Measurements from ENCODE around the gene TRMT11. TPM values are rescaled to one million over a fixed set of nuclear protein-coding genes. Genes with fewer than 3 reads are reported as not detected.
"Not testable (repeated sequence)": the region's sequence is repeated elsewhere in the genome, so short reads cannot be mapped to it uniquely, and the experiment has no call there.

The TRMT11 gene
- total RNA-seq, 6 donors from 2014 or later = 13.8 to 66.0 (median 25.5) TPM

GRCh38 chr6:125947615-125948014, 38.7 kb upstream of the TRMT11 start:
- TF ChIP-seq POLR2A (IDR thresholded peaks at IDR 0.05) (no peak), EP300 (IDR thresholded peaks at IDR 0.05) (peak in 1 of 4 donors; percentile 70), POLR2AphosphoS5 (IDR thresholded peaks at IDR 0.05) (peak in 1 of 2 donors; percentile 33)
- TF ChIP-seq, protein P1, sequence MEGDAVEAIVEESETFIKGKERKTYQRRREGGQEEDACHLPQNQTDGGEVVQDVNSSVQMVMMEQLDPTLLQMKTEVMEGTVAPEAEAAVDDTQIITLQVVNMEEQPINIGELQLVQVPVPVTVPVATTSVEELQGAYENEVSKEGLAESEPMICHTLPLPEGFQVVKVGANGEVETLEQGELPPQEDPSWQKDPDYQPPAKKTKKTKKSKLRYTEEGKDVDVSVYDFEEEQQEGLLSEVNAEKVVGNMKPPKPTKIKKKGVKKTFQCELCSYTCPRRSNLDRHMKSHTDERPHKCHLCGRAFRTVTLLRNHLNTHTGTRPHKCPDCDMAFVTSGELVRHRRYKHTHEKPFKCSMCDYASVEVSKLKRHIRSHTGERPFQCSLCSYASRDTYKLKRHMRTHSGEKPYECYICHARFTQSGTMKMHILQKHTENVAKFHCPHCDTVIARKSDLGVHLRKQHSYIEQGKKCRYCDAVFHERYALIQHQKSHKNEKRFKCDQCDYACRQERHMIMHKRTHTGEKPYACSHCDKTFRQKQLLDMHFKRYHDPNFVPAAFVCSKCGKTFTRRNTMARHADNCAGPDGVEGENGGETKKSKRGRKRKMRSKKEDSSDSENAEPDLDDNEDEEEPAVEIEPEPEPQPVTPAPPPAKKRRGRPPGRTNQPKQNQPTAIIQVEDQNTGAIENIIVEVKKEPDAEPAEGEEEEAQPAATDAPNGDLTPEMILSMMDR (IDR thresholded peaks at IDR 0.05) = no peak
- peak; percentile 57 to 76 for ATAC-seq (ENCODE audit: low FRiP score in 2 of 2)
- no peaks in the 10 kb centered on the region for H3K27me3 ChIP-seq
- peak overlapping the region; percentile 35 to 83 (median 68) for H3K27ac ChIP-seq
- WGBS, 2 donors = 48 to 62% methylated on average over 2 of the region's 2 CpGs
- no peaks in the 10 kb centered on the region for H3K9me3 ChIP-seq
- H3K36me3 ChIP-seq = no peaks in the 10 kb centered on the region
- peak in 1 of 2 donors; percentile 83 for DNase-seq
- peaks cover 34 to 44% (median 36%) of the 10 kb centered on the region in 4 donors for H3K4me1 ChIP-seq
- no peak overlapping the region for H3K4me3 ChIP-seq

DNA sequence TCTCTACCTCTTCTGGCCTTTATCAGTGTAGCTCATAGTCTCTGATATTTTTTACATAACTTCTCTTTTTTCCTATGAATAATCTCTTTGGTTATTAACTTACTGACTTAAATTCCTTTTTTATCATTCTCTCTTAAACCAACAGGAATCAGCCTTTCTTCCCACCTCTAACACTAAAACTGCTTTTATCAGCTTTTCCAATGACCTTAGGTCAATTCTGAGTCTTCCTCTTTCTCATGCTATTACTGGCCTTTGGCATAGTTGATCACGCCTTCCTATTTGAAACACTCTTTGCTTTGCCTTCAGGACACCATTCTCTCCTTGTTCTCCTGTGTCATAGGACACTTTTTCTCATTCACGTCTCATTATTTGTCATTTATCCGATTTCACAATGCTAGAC, 37.9 kb upstream of the TRMT11 start:
- Histone ChIP-seq H3K27ac (peak overlapping the region in 1 of 4 donors; percentile 35), H3K36me3 (no peaks in the 10 kb centered on the region), H3K9me3 (no peaks in the 10 kb centered on the region), H3K4me3 (no peak overlapping the region), H3K27me3 (no peaks in the 10 kb centered on the region), H3K4me1 (peaks cover 34 to 44% (median 36%) of the 10 kb centered on the region in 4 donors)
- no peak for TF ChIP-seq EP300 (IDR thresholded peaks at IDR 0.05)
- no peak for TF ChIP-seq POLR2A (IDR thresholded peaks at IDR 0.05)
- no peak for TF ChIP-seq POLR2AphosphoS5 (IDR thresholded peaks at IDR 0.05)
- TF ChIP-seq, protein P1 (IDR thresholded peaks at IDR 0.05) = no peak
- no peak for DNase-seq
- ATAC-seq (ENCODE audit: low FRiP score in 2 of 2) = no peak
- 86 to 89% methylated on average over 3 of the region's 3 CpGs for WGBS, 2 donors

GRCh38 chr6:125949069-125949468, 37.3 kb upstream of the TRMT11 start:
- H3K4me1 ChIP-seq = peaks cover 28 to 40% (median 31%) of the 10 kb centered on the region in 4 donors
- no peak overlapping the region for H3K27ac ChIP-seq
- ATAC-seq (ENCODE audit: low FRiP score in 2 of 2) = no peak
- H3K27me3 ChIP-seq = no peaks in the 10 kb centered on the region
- TF ChIP-seq POLR2AphosphoS5 (IDR thresholded peaks at IDR 0.05) = no peak
- no peak for TF ChIP-seq EP300 (IDR thresholded peaks at IDR 0.05)
- no peak for TF ChIP-seq POLR2A (IDR thresholded peaks at IDR 0.05)
- TF ChIP-seq, protein P1 (IDR thresholded peaks at IDR 0.05) = no peak
- DNase-seq = no peak
- no peaks in the 10 kb centered on the region for H3K9me3 ChIP-seq
- no peak overlapping the region for H3K4me3 ChIP-seq
- no peaks in the 10 kb centered on the region for H3K36me3 ChIP-seq
- 88 to 90% methylated on average over 2 of the region's 2 CpGs for WGBS, 2 donors

- Histone ChIP-seq H3K4me1 (peaks cover 16 to 27% (median 19%) of the 10 kb centered on the region in 4 donors), H3K27ac (no peak overlapping the region), H3K36me3 (no peaks in the 10 kb centered on the region), H3K9me3 (no peaks in the 10 kb centered on the region), H3K27me3 (no peaks in the 10 kb centered on the region), H3K4me3 (no peak overlapping the region)
- WGBS, 2 donors = 89 to 91% methylated on average over 6 of the region's 6 CpGs
- ATAC-seq (ENCODE audit: low FRiP score in 2 of 2) (no peak), DNase-seq (no peak)
- TF ChIP-seq, protein P1 (IDR thresholded peaks at IDR 0.05) = no peak
- TF ChIP-seq EP300 (IDR thresholded peaks at IDR 0.05) (no peak), POLR2A (IDR thresholded peaks at IDR 0.05) (no peak), POLR2AphosphoS5 (IDR thresholded peaks at IDR 0.05) (no peak)
Measured at GRCh38 chr6:125950293-125950692, 36.0 kb upstream of the TRMT11 start.

DNA sequence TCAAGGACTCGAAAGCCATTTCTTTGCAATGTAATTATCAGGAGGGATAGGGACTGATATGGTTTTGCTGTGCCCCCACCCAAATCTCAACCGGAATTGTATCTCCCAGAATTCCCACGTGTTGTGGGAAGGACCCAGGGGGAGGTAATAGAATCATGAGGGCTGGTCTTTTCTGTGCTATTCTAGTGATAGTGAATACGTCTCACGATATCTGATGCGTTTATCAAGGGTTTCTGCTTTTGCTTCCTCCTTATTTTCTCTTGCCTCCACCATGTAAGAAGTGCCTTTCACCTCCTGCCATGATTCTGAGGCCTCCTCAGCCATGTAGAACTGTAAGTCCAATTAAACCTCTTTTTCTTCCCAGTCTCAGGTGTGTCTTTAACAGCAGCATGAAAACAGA, 35.6 kb upstream of the TRMT11 start:
- ATAC-seq (ENCODE audit: low FRiP score in 2 of 2); H3K27ac ChIP-seq; DNase-seq; H3K4me3 ChIP-seq; H3K36me3 ChIP-seq; H3K27me3 ChIP-seq; H3K9me3 ChIP-seq: not testable (repeated sequence)
- peaks cover 11 to 23% (median 15%) of the 10 kb centered on the region in 4 donors for H3K4me1 ChIP-seq
- 84 to 91% methylated on average over 6 of the region's 6 CpGs for WGBS, 2 donors
